HG02798 (cell line): ENCODE data around the gene LPGAT1.

Experiments used
- ATAC-seq: cut with Tn5 transposase; IDR thresholded peaks from one replicate; pipeline ENCODE4 v1.9.1; 2021; ENCODE audit warnings: mild to moderate bottlenecking; ENCODE audit not compliant: unreplicated experiment, poor library complexity

LPGAT1 gene

GRCh38 chr1:211829343-211830054, 1.1 kb downstream of the LPGAT1 start:
- ATAC-seq = no peak

DNA sequence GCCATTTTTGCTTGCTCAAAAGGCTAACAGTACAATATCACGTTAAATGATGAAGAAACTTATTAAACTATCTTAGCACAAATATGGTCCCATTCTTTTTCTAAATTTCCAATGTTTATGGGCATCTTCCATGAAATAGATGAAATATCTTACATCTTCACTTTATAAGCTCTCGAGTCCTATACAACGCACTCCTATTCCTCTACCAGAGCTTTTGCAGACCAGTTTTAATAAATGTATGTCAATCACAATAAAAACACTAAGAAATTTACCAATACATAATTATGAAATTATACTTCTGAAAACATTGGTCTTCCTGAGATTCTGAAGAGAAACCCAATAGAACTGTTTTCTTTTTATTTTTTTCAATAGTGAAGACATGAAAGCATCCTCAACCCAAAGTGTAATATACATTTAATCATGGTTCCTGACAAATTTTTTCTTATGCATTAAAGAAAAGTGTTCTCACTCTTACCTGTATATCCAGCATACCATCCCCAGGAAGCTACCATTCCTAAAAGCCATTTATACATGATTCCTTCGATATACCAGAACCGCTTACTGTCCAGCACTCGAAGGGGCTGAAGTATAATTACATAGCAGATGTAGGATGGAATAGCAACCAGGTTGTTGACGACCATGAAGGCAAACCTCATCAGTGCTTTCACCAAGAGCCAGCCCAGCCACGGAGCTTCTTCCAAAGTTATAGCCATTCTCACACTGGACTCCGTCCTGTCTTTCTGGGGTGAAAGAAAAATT, 1.8 kb downstream of the LPGAT1 start:
- no peak for ATAC-seq

DNA sequence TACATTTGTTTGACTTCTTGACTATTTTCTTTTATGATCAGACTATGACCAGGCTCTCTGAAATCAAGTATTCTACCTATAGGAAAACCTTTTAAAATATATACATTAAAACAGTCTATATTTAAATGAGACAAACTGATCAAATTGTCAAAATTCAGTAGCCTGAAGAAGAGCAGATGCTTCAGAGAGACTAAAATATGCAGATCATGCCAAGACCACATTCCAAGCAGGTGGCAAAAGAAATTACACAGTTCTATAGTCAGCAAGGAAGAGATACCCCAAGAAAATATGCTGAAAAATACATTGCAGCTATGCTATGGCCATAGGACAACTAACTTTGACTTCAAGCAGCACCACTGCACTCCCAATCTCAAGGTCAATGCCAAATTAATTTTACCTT, 3.5 kb downstream of the LPGAT1 start:
- no peak for ATAC-seq

DNA sequence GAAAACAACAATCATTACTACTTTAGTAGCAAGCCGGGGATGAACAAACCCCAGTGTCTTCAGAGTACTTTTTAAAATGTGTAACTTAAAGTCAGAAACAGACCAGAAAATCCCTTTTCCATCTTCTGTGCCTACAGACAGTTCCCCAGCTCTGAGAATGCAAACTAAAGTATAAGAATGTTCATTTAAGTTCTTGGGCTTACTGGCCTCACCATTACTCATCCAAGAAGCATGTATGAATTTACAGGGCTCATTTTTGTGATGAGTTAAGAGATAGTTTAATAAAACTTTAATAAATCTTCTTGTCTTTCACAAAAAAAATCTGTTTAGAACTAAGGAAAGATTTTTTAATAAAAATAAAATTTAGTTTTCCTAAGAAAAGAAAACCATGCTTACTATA, 4.6 kb downstream of the LPGAT1 start:
- no peak for ATAC-seq

GRCh38 chr1:211822677-211823407, 7.7 kb downstream of the LPGAT1 start:
- no peak for ATAC-seq

DNA sequence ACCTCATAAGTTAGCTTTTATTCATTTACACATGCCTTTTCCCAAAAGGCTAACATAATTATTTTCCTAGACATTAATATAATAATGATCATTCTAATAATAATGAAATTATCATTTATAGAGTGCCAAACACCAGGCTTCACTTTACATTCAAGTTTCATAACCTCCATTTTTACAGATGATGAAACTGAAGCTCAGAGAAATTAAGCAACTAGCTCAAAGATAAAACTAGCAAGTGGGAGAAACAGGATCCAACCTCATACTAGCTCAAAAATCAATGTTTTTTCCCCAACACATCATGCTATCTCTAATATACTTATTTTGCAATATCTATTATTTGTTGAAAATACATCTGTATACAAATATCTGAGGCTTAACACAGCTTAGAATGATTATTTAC, 14.0 kb downstream of the LPGAT1 start:
- ATAC-seq = no peak

- ATAC-seq = no peak
Measured at GRCh38 chr1:211814313-211814712, 16.2 kb downstream of the LPGAT1 start.

- ATAC-seq = no peak
Measured at GRCh38 chr1:211813590-211813989, 17.0 kb downstream of the LPGAT1 start.

GRCh38 chr1:211812584-211812983, 18.0 kb downstream of the LPGAT1 start:
- no peak for ATAC-seq

GRCh38 chr1:211811848-211812247, 18.7 kb downstream of the LPGAT1 start:
- no peak for ATAC-seq

GRCh38 chr1:211811126-211811525, 19.4 kb downstream of the LPGAT1 start:
- no peak for ATAC-seq

GRCh38 chr1:211808475-211808874, 22.1 kb downstream of the LPGAT1 start:
- no peak for ATAC-seq

DNA sequence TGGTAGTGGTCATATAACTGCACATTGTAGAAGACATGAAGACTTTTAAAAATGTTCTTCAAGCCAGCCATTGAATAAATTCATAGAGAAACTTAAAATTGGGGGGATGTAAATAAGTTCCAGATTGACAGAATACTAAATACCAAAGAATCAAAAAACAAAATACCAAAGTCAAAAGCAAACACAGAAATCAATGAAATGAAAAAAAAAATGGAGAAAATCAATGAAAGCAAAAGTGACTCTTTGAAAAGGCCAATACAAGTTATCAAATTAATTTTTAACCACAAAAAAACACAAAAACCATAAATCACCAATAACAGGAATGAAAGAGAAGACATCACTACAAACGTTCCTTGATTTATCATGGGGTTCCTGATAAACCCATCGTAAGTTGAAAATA, 25.6 kb downstream of the LPGAT1 start:
- no peak for ATAC-seq

DNA sequence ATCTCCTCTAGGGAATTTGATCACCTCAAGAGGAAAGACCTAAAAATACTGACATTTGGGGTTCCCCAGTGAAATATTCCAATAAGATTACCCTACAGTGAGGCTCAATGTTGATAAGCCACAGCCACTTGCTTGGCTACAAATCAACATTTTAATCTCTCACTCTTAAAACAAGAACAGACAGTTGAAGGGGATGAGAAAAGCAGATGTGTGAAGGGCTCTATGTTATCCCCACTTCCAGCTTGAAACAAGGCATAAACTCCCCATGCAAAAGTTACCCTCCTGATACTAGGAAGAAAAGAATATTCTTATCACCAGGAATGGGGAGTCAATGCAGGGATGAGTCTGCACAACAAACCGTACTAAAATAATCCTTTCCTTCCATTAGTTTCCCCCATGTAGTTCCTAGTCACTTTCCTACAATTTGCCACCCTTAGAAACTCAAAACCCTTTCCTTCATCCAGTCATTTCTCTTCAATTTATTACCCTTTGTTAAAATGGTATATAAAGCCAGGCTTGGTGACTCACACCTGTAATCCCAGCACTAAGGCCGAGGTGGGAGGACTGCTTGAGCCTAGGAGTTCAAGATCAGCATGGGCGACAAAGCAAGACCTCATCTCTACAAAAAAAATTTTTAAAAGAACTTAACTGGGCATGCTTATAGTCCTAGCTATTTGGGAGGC, 29.5 kb downstream of the LPGAT1 start:
- no peak for ATAC-seq

GRCh38 chr1:211797994-211798393, 32.6 kb downstream of the LPGAT1 start:
- no peak for ATAC-seq

DNA sequence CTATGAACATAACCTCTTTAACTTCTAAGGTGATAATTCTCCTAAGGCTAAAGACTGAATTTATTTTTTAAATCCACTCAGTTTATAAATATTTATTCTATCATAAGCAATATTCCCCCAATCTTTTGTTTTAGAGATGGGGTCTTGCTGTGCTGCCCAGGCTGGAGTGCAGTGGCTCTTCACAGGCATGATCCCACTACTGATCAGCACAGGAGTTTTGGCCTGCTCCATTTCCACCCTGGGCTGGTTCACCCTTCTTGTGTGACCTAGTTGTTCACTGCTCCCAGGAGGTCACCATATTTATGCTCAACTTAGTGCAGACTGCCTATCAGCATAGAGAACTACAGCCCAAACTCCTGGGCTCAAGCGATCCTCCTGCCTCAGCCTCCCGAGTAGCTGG, 38.6 kb downstream of the LPGAT1 start:
- no peak for ATAC-seq

GRCh38 chr1:211789641-211790464, 40.7 kb downstream of the LPGAT1 start:
- no peak for ATAC-seq

- ATAC-seq = no peak
Measured at GRCh38 chr1:211788626-211789025, 41.9 kb downstream of the LPGAT1 start.

- no peak for ATAC-seq
Measured at GRCh38 chr1:211783897-211784296, 46.7 kb downstream of the LPGAT1 start.

GRCh38 chr1:211783266-211783665, 47.3 kb downstream of the LPGAT1 start:
- ATAC-seq = no peak
